RWPE2 (cell line): ENCODE results near the gene ZBTB18.

Experiments used
- ATAC-seq: fragments of 200-7000 bp; cut with Tn5 transposase; 3 replicates; pipeline ENCODE4 v1.9.1; 2021; ENCODE audit warnings: low read depth
- DNase-seq: peaks from one replicate; pipeline ENCODE4 v3.0.0-alpha.2; 2020; ENCODE audit warnings: low spot score
- H3K27ac ChIP-seq: fragments of 450-650 bp; 2 replicates; pipeline ENCODE4 v1.5.1; 2017; ENCODE audit warnings: mild to moderate bottlenecking; ENCODE audit not compliant: poor library complexity, severe bottlenecking
- H3K27me3 ChIP-seq: fragments of 250-450 bp; sonication (Bioruptor Pico); 2 replicates; pipeline ENCODE4 v1.5.1; 2021; ENCODE audit warnings: mild to moderate bottlenecking, moderate library complexity; ENCODE audit not compliant: insufficient read depth, poor library complexity, severe bottlenecking
- H3K36me3 ChIP-seq: fragments of 250-450 bp; sonication (Bioruptor Pico); 2 replicates; pipeline ENCODE4 v1.5.1; 2020; ENCODE audit warnings: low read depth, mild to moderate bottlenecking, moderate library complexity
- H3K4me1 ChIP-seq: fragments of 250-450 bp; sonication (Bioruptor Pico); 2 replicates; pipeline ENCODE4 v1.5.1; 2021; ENCODE audit warnings: mild to moderate bottlenecking, moderate library complexity; ENCODE audit not compliant: insufficient read depth, poor library complexity, severe bottlenecking
- H3K4me3 ChIP-seq: fragments of 250-450 bp; sonication (Bioruptor Pico); 2 replicates; pipeline ENCODE4 v1.5.1; 2021; ENCODE audit warnings: mild to moderate bottlenecking, moderate library complexity; ENCODE audit not compliant: severe bottlenecking
- H3K9me3 ChIP-seq: fragments of 250-450 bp; sonication (Bioruptor Pico); 2 replicates; pipeline ENCODE4 v1.5.1; 2021; ENCODE audit warnings: mild to moderate bottlenecking, moderate library complexity; ENCODE audit not compliant: severe bottlenecking
- TF ChIP-seq, protein P1 (sequence below): fragments of 450-650 bp; IDR thresholded peaks from one replicate; pipeline ENCODE4 v1.5.1; 2017; ENCODE audit warnings: mild to moderate bottlenecking, moderate library complexity; ENCODE audit not compliant: poor library complexity, severe bottlenecking

ZBTB18 gene

GRCh38 chr1:244050835-244051444 is at the start of gene ZBTB18:
Gene ZBTB18 (plus strand): TSS chr1:244051283. CDS start chr1:244051432, 149 bp downstream.
- no peak for DNase-seq
- peak within 1 kb of the TSS; percentile 43 for H3K4me3 ChIP-seq
- H3K4me1 ChIP-seq, result peaks cover 9% of the 10 kb centered on the region
- H3K27me3 ChIP-seq, result no peaks in the 10 kb centered on the region
- H3K36me3 ChIP-seq, result peaks cover 6% of the 10 kb centered on the region
- H3K9me3 ChIP-seq, result no peaks in the 10 kb centered on the region
- TF ChIP-seq, protein P1, sequence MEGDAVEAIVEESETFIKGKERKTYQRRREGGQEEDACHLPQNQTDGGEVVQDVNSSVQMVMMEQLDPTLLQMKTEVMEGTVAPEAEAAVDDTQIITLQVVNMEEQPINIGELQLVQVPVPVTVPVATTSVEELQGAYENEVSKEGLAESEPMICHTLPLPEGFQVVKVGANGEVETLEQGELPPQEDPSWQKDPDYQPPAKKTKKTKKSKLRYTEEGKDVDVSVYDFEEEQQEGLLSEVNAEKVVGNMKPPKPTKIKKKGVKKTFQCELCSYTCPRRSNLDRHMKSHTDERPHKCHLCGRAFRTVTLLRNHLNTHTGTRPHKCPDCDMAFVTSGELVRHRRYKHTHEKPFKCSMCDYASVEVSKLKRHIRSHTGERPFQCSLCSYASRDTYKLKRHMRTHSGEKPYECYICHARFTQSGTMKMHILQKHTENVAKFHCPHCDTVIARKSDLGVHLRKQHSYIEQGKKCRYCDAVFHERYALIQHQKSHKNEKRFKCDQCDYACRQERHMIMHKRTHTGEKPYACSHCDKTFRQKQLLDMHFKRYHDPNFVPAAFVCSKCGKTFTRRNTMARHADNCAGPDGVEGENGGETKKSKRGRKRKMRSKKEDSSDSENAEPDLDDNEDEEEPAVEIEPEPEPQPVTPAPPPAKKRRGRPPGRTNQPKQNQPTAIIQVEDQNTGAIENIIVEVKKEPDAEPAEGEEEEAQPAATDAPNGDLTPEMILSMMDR, result no peak
- no peak within 1 kb of the TSS for H3K27ac ChIP-seq
- no peak for ATAC-seq

- no peak for DNase-seq
- Histone ChIP-seq H3K36me3 (no peaks in the 10 kb centered on the region), H3K27ac (no peak overlapping the region), H3K9me3 (no peaks in the 10 kb centered on the region), H3K27me3 (no peaks in the 10 kb centered on the region), H3K4me1 (no peaks in the 10 kb centered on the region), H3K4me3 (no peak overlapping the region)
- no peak for ATAC-seq
- TF ChIP-seq, protein P1, result no peak
These were observed 48.4 kb upstream of the ZBTB18 start for GRCh38 chr1:244002721-244003120.

DNA sequence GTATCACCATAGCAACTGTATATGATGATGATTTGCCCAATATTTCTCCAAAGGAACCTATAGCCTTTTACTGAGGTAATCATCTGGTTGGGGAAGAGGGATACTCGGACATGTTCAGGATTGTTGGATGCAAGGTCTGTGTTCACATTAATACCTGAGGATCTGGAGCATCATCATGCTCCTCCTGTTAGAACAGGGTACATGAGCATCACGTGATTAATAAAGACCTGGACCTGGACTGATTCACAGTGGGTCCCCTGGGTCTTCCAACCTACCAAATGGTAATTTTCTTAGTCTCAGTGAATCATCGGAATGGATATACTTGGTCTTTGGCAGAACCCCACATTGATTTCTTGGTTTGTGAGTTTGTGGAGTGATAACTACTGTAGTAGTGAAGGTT is 45.6 kb upstream of the ZBTB18 start:
- H3K27me3 ChIP-seq, result no peaks in the 10 kb centered on the region
- H3K9me3 ChIP-seq, result no peaks in the 10 kb centered on the region
- no peak for ATAC-seq
- H3K36me3 ChIP-seq, result no peaks in the 10 kb centered on the region
- TF ChIP-seq, protein P1, result no peak
- no peaks in the 10 kb centered on the region for H3K4me1 ChIP-seq
- H3K4me3 ChIP-seq, result no peak overlapping the region
- no peak for DNase-seq
- no peak overlapping the region for H3K27ac ChIP-seq

DNA sequence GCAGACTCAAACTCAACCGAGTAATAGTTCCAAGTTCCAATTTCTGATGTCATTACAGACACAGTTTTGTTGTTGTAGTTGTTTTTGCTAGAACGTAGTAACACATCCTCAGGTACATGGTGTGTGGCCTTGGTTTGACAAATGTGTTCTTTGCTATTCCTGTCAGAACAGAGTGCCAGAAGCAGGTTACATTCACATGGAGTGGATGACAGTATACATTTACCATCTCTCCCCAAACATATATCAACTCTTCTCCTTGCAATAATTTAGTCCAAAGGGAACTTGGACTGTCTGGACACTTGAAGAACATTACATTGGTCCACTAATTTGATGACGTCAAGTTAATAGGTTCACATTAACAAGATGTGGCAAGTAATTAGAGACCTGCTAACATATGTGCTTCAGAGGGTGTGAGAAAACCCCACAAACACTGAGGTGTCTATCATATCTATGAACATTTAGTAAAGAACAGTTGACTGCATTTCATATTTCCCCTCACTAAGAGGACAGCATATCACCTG is 44.6 kb upstream of the ZBTB18 start:
- no peaks in the 10 kb centered on the region for H3K4me1 ChIP-seq
- no peaks in the 10 kb centered on the region for H3K36me3 ChIP-seq
- H3K4me3 ChIP-seq, result no peak overlapping the region
- no peaks in the 10 kb centered on the region for H3K9me3 ChIP-seq
- DNase-seq (no peak), ATAC-seq (no peak)
- no peak overlapping the region for H3K27ac ChIP-seq
- H3K27me3 ChIP-seq, result no peaks in the 10 kb centered on the region
- TF ChIP-seq, protein P1, result no peak

DNA sequence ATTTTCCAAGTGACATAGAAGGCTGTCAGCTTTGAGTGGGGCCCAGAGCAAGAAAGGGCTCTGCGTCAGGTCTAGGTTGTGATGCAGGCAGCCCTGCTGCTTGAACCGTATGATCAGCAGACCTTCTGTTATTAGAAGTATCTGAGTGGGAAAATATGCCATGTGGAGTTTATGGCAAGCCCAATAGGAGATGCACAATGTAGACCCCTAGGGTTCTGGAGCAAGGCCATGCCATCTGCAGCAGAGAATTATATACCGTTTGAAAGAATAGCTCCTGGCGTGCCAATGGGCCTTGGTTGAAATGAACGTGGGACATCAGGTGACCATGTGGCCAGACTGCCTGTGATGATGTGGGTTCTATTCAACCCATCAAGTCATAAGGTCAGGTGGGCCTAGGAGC is 44.1 kb upstream of the ZBTB18 start:
- Histone ChIP-seq H3K36me3 (no peaks in the 10 kb centered on the region), H3K4me1 (no peaks in the 10 kb centered on the region), H3K27ac (no peak overlapping the region), H3K9me3 (no peaks in the 10 kb centered on the region), H3K4me3 (no peak overlapping the region), H3K27me3 (no peaks in the 10 kb centered on the region)
- ATAC-seq, result no peak
- DNase-seq, result no peak
- TF ChIP-seq, protein P1, result no peak
